BJ (cell line): ENCODE results near the gene CCL5. TPM values are rescaled to one million over a fixed set of nuclear protein-coding genes. Genes with fewer than 3 reads are reported as not detected.
A peak's percentile ranks its signal among the peaks of the same experiment; 100 is the strongest.

ENCODE experiments used
- CTCF ChIA-PET: fragments of 350-600 bp; formaldehyde crosslinking; extraction: SDS; loops from one replicate; lab custom pipeline; 2021; ENCODE audit warnings: antibody characterized with exemption, inconsistent platforms; lab: Yijun Ruan, JAX
- POLR2A ChIA-PET: fragments of 300-600 bp; sonication (Branson Sonifier 250); formaldehyde crosslinking; extraction: SDS; loops from one replicate; lab custom pipeline; 2021; ENCODE audit warnings: antibody characterized with exemption; lab: Charles Lee
- DNase-seq: peaks from one replicate; pipeline ENCODE4 v3.0.0-alpha.2; 2011; ENCODE audit warnings: low read depth
- H3K27me3 ChIP-seq: 2 replicates; pipeline ENCODE4 v1.6.0; 2011; ENCODE audit warnings: low read length; ENCODE audit not compliant: control insufficient read depth, insufficient read depth
- H3K36me3 ChIP-seq: 2 replicates; pipeline ENCODE4 v1.5.1; 2011; ENCODE audit warnings: low read length; ENCODE audit not compliant: control insufficient read depth, insufficient read depth
- H3K4me3 ChIP-seq: 2 replicates; pipeline ENCODE4 v1.5.1; 2011; ENCODE audit warnings: low read depth, mild to moderate bottlenecking, control low read depth, low read length
- CTCF ChIP-seq: IDR thresholded peaks from 2 replicates; pipeline ENCODE4 v1.5.1; 2011; ENCODE audit warnings: low read depth, mild to moderate bottlenecking, control low read depth, inconsistent platforms, low read length, moderate library complexity; ENCODE audit not compliant: insufficient read depth
- polyA plus RNA-seq: library from polyadenylated mRNA; depleted of rRNA; stranded (reverse); fragments of >200 nt; gene quantifications from 2 replicates; pipeline ENCODE4 v1.2.3, GENCODE V29; 2011

The CCL5 gene
- polyA plus RNA-seq, 1 experiment, result 0.16 TPM

- ChIA-PET POLR2A (no interaction called here), CTCF (interaction anchor here (0.9 to 4.3 kb wide), 4 partner anchors 8 to 17 kb away, joined by 3 to 20 read pairs (median 4); no protein-coding TSS in a partner anchor)
- Histone ChIP-seq H3K27me3 (no peaks in the 10 kb centered on the region), H3K36me3 (no peaks in the 10 kb centered on the region; the same call in 1 of the 2 replicates), H3K4me3 (no peak overlapping the region)
- peak; percentile 24 for DNase-seq
- no peak for TF ChIP-seq CTCF
These were observed 13.7 kb downstream of the CCL5 start for GRCh38 chr17:35866341-35866950.

GRCh38 chr17:35865412-35866340 lies 14.5 kb downstream of the CCL5 start:
- CTCF ChIA-PET, result interaction anchor here (0.9 to 4.3 kb wide), 4 partner anchors 9 to 16 kb away, joined by 3 to 20 read pairs (median 4); no protein-coding TSS in a partner anchor
- Histone ChIP-seq H3K27me3 (no peaks in the 10 kb centered on the region), H3K36me3 (no peaks in the 10 kb centered on the region; the same call in 1 of the 2 replicates), H3K4me3 (no peak overlapping the region)
- TF ChIP-seq CTCF, result no peak
- DNase-seq, result no peak
- POLR2A ChIA-PET, result interaction anchor here (0.6 kb wide), 1 partner anchor 77 kb away, joined by 3 read pairs; no protein-coding TSS in a partner anchor

- H3K27me3 ChIP-seq, result no peaks in the 10 kb centered on the region
- ChIA-PET CTCF (interaction anchor here (1.6 to 4.3 kb wide), 2 partner anchors 15 to 56 kb away, joined by 3 to 20 read pairs; no protein-coding TSS in a partner anchor), POLR2A (no interaction called here)
- H3K36me3 ChIP-seq, result no peaks in the 10 kb centered on the region; the same call in 1 of the 2 replicates
- H3K4me3 ChIP-seq, result no peak overlapping the region
- no peak for DNase-seq
- TF ChIP-seq CTCF, result no peak
These were observed 15.3 kb downstream of the CCL5 start for GRCh38 chr17:35864853-35865252.

GRCh38 chr17:35856603-35857002 lies 23.6 kb downstream of the CCL5 start:
- ChIA-PET POLR2A (no interaction called here), CTCF (interaction anchor here (1.4 to 4.5 kb wide), 2 partner anchors 8 to 9 kb away, joined by 5 to 24 read pairs; no protein-coding TSS in a partner anchor)
- no peak for DNase-seq
- Histone ChIP-seq H3K36me3 (peaks cover 6% of the 10 kb centered on the region), H3K27me3 (no peaks in the 10 kb centered on the region), H3K4me3 (no peak overlapping the region)
- no peak for TF ChIP-seq CTCF

- no peak for DNase-seq
- CTCF ChIA-PET, result interaction anchor here (1.4 to 4.5 kb wide), 2 partner anchors 7 to 10 kb away, joined by 5 to 24 read pairs; no protein-coding TSS in a partner anchor
- no peak for TF ChIP-seq CTCF
- H3K27me3 ChIP-seq, result no peaks in the 10 kb centered on the region
- H3K4me3 ChIP-seq, result no peak overlapping the region
- peaks cover 6% of the 10 kb centered on the region for H3K36me3 ChIP-seq
- POLR2A ChIA-PET, result no interaction called here
These were observed 24.2 kb downstream of the CCL5 start for GRCh38 chr17:35855965-35856364.
